ENCODE results near the gene HSD11B1.

The HSD11B1 gene

GRCh38 chr1:209756615-209757445 is 52.2 kb downstream of the HSD11B1 start:
- DNase-seq, result no peak

- no peak for DNase-seq
Observed at GRCh38 chr1:209758400-209758799, 53.8 kb downstream of the HSD11B1 start.

DNA sequence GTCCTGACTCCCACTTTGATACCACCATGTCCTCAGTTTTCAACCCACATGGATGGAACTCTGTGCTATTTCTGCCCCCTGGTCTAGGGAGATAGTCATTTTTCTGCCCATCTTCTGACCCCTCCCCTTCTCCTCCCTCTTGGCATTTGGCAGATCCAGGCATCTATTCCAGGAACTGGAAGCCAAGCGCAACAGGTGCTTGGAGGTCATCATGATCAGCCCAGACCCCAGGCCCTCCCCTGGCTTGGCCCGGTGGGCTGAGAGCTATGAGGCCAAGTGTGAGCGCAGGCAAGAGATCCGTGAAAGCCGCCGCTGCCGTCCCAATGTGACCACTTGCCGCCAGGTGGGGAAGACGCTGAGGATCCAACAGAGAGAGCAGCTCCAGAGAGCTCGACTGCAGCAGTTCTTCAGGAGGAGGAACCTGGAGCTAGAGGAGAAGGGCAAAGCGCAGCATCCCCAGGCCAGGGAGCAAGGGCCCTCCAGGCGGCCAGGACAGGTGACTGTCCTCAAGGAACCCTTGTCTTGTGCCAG is 55.2 kb downstream of the HSD11B1 start:
- no peak for DNase-seq

- no peak for DNase-seq
Observed at GRCh38 chr1:209761011-209761635, 56.5 kb downstream of the HSD11B1 start.

DNA sequence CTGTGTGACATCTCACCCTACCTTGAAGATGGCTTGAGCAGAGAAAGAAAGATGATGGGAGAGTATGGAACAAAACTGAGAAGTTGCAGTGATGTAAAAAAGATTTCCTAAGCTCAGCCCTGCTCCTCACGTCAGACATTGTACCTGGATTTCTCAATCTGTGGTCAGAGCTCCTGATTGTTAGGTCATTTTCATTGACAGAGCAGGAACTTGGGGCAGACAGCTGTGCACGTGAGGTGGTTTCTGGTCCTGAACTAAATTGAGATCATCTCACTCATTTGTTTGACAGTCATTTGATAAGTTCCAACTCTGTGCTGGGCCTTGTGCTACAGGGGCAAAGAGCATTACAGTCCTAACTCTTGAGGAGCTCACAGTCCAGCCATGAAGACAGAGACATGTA is 61.4 kb downstream of the HSD11B1 start:
- DNase-seq, result no peak

DNA sequence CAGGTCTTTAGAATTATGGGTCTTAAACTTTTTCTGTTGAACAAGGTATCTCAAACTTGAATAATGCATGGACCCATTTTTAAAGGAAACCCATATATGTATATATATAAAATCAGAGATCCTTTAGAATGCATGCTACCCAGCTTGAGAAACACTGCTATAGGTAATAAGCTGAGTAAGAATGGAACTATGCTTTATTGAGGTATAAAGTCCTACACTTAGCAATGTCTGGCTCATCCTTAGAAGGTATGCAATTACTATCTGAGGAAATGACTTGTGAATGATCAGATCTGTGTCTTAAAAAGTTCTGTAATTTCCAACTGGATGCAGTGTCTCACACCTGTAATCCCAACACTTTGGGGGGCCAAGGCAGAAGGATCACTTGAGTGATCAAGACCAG is 62.5 kb downstream of the HSD11B1 start:
- DNase-seq, result no peak

GRCh38 chr1:209767706-209768105 is 63.1 kb downstream of the HSD11B1 start:
- DNase-seq, result no peak

- DNase-seq, result no peak
Observed at GRCh38 chr1:209768354-209768774, 63.7 kb downstream of the HSD11B1 start.

DNA sequence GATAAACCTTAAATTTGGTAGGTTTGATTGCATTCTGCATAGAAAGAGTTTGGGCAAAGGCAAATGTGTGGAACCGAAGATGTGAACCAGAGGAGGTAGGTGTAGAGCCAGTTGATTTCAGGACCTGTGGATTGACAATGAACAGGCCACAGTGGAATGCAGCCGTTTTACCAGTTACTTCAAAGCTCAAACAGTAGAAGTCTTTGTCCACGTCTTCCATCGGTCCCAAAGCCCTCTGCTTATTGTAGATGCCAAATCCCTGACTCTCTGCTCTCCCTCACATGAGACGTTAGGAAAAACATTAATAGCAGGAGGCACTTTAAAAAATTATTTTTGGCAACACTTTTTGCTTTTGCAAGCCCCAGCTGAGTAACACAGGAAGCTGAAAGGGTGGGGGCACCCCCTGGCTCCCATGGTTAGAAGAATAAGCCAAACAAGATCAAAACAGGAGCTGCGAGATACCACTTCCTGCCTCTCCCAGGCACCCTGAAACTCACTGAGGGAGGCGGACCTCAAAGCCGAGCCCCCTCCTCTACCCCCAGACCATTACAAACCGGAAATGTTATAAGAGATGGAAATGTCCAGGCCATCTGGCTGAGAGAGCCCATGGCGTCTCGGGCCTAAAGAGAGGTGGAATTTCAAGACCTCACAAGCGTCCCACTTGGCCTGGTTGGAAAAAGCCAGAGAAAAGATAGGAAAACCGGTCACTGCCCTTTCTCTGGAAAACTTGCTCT is 64.7 kb downstream of the HSD11B1 start:
- peak; percentile 91 for DNase-seq

DNA sequence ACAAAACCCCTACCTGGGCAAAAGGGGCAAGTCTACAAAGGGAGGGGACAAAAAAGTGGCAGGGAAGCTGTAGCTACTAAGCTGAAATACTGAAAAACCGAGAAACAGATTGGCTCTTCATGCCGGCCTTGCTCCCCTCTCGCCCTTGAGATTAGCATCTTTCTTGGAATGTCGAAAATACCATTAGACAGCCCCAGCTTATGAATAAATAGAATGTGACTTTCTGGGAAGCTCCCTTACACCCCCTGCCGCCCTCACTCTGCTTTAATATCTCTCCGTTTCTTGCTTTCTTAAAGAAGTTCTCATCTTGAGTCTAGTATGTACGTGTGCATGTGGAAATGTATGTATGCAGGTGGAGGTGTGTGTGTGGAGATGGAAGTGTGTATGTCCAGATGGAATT is 65.3 kb downstream of the HSD11B1 start:
- DNase-seq, result peak; percentile 21

- DNase-seq, result no peak
Observed at GRCh38 chr1:209770636-209771415, 66.2 kb downstream of the HSD11B1 start.

- DNase-seq, result no peak
Observed at GRCh38 chr1:209772126-209772525, 67.5 kb downstream of the HSD11B1 start.

DNA sequence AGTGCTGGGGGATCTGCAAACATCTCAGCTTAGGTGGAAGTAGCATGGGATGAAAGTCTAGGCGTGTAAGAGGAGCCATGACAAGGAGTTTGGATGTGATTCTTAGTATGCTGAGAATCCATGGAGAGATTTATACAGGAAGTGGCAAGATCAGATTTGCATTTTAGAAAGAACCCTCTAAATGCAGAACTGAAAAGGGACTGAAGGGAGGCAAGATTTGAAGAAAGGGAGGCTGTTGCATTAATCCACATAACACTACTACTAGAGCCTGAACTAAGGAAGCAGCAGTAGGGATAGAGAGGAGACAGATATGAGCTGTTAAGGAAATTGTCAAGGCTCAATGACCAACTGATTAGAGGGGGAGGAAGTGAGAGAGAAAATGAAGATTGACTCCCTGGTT is 69.9 kb downstream of the HSD11B1 start:
- DNase-seq, result no peak

- no peak for DNase-seq
Observed at GRCh38 chr1:209775678-209776077, 71.0 kb downstream of the HSD11B1 start.

- no peak for DNase-seq
Observed at GRCh38 chr1:209777587-209777986, 72.9 kb downstream of the HSD11B1 start.

- DNase-seq, result no peak
Observed at GRCh38 chr1:209778102-209778501, 73.5 kb downstream of the HSD11B1 start.

GRCh38 chr1:209780268-209780667 is 75.6 kb downstream of the HSD11B1 start:
- DNase-seq, result no peak

GRCh38 chr1:209783386-209783785 is 78.7 kb downstream of the HSD11B1 start:
- DNase-seq, result no peak

Measured in fibroblast of skin of right biceps (primary cell).